A673 (cell line): ENCODE data around the gene GSTM5. TPM values are rescaled to one million over a fixed set of nuclear protein-coding genes. Genes with fewer than 3 reads are reported as not detected.
A peak's percentile ranks its signal among the peaks of the same experiment; 100 is the strongest.

Experiments used
- BruUV-seq: library from RNA; stranded (reverse); fragments of 400-500 nt; replicated peaks from 2 replicates; lab custom pipeline; 2021; lab: Mats Ljungman, UMichigan
- CTCF ChIA-PET: fragments of 300-600 bp; sonication (Branson Sonifier 250); formaldehyde crosslinking; loops from one replicate; lab custom pipeline; 2022; ENCODE audit warnings: antibody characterized with exemption; lab: Charles Lee
- POLR2A ChIA-PET: fragments of 300-600 bp; sonication (Branson Sonifier 250); formaldehyde crosslinking; loops from one replicate; lab custom pipeline; 2022; ENCODE audit warnings: antibody characterized with exemption; ENCODE audit not compliant: low non-redundant PET; lab: Charles Lee
- DNase-seq: peaks from one replicate; pipeline ENCODE4 v3.0.0-alpha.2; 2015; ENCODE audit warnings: low spot score
- H3K27ac ChIP-seq: fragments of 200-600 bp; sonication (generic); 2 replicates; pipeline ENCODE4 v1.5.1; 2016; ENCODE audit warnings: mixed run types, low read depth, mild to moderate bottlenecking, mixed read lengths, antibody characterized with exemption, low read length; ENCODE audit not compliant: poor library complexity, severe bottlenecking
- H3K27me3 ChIP-seq: fragments of 200-600 bp; sonication (generic); replicated peaks from 2 replicates; pipeline ENCODE4 v1.6.1; 2017; ENCODE audit warnings: mixed run types, low read depth, mild to moderate bottlenecking, mixed read lengths, antibody characterized with exemption, low read length; ENCODE audit not compliant: insufficient read depth, poor library complexity
- H3K36me3 ChIP-seq: fragments of 200-600 bp; sonication (generic); 2 replicates; pipeline ENCODE4 v1.6.1; 2016; ENCODE audit warnings: mixed run types, mild to moderate bottlenecking, mixed read lengths, antibody characterized with exemption, low read length; ENCODE audit not compliant: insufficient read depth, poor library complexity, severe bottlenecking
- H3K4me1 ChIP-seq: fragments of 200-600 bp; sonication (generic); 2 replicates; pipeline ENCODE4 v1.6.1; 2017; ENCODE audit warnings: mixed run types, mild to moderate bottlenecking, mixed read lengths, antibody characterized with exemption, low read length; ENCODE audit not compliant: insufficient read depth, poor library complexity, severe bottlenecking
- H3K4me3 ChIP-seq: fragments of 200-600 bp; sonication (generic); 2 replicates; pipeline ENCODE4 v1.5.1; 2016; ENCODE audit warnings: low read depth, mixed run types, mild to moderate bottlenecking, mixed read lengths, low read length; ENCODE audit not compliant: poor library complexity, severe bottlenecking
- H3K9me3 ChIP-seq: fragments of 200-600 bp; sonication (generic); 2 replicates; pipeline ENCODE4 v1.6.1; 2016; ENCODE audit warnings: mixed run types, low read depth, mild to moderate bottlenecking, mixed read lengths, antibody characterized with exemption, low read length; ENCODE audit not compliant: poor library complexity, severe bottlenecking
- EZH2 ChIP-seq: fragments of 200-600 bp; sonication (generic); IDR thresholded peaks from 2 replicates; pipeline ENCODE4 v1.6.1; 2017; ENCODE audit warnings: borderline replicate concordance, low read depth, mild to moderate bottlenecking, mixed read lengths, antibody characterized with exemption, low read length; ENCODE audit not compliant: poor library complexity, severe bottlenecking
- intact Hi-C: fragments of 100-400 bp; cut with micrococcal nuclease; formaldehyde crosslinking; loops from one replicate; pipeline ENCODE4 v1.10.0; 2022; ENCODE audit not compliant: unreplicated experiment
- total RNA-seq: library from RNA; stranded (reverse); gene quantifications from 2 replicates; pipeline ENCODE4 v1.2.3, GENCODE V29; 2021
- TF ChIP-seq, protein P1 (sequence below): fragments of 300-800, 200-600 bp; sonication (generic); conservative IDR thresholded peaks from 2 replicates; pipeline ENCODE4 v1.5.1; 2017; ENCODE audit warnings: low read depth, mild to moderate bottlenecking, antibody characterized with exemption, low read length, moderate library complexity, mixed read lengths

The GSTM5 gene
- total RNA-seq, 1 experiment from 2014 or later: 0.43 TPM

DNA sequence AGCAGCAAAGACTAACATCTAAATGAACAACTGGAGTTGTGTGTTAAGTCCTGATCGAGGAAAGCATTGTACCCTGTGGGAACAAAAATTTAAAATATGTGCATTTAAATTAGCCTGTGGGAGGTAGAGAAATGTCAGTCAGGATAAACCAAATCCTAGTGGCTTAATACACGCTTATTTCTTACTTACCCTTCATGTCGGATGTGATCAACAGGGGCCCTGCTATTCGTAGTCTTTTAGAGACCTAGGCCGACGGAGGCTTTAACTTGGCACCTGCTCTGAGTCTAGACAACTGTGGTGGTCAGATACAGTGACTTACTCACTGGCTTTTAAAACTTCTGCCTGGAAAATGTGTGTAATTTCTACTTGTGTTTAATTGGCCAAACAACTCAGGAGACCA, 18.6 kb downstream of the GSTM5 start:
- BruUV-seq: no TSS peak
- CTCF ChIA-PET: no interaction called here
- POLR2A ChIA-PET: no interaction called here
- H3K4me3 ChIP-seq: no peak overlapping the region
- H3K27me3 ChIP-seq: no peaks in the 10 kb centered on the region
- TF ChIP-seq, protein P1, sequence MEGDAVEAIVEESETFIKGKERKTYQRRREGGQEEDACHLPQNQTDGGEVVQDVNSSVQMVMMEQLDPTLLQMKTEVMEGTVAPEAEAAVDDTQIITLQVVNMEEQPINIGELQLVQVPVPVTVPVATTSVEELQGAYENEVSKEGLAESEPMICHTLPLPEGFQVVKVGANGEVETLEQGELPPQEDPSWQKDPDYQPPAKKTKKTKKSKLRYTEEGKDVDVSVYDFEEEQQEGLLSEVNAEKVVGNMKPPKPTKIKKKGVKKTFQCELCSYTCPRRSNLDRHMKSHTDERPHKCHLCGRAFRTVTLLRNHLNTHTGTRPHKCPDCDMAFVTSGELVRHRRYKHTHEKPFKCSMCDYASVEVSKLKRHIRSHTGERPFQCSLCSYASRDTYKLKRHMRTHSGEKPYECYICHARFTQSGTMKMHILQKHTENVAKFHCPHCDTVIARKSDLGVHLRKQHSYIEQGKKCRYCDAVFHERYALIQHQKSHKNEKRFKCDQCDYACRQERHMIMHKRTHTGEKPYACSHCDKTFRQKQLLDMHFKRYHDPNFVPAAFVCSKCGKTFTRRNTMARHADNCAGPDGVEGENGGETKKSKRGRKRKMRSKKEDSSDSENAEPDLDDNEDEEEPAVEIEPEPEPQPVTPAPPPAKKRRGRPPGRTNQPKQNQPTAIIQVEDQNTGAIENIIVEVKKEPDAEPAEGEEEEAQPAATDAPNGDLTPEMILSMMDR: no peak
- TF ChIP-seq EZH2: no peak
- H3K36me3 ChIP-seq: no peaks in the 10 kb centered on the region
- H3K9me3 ChIP-seq: no peaks in the 10 kb centered on the region
- H3K27ac ChIP-seq: no peak overlapping the region
- H3K4me1 ChIP-seq: peaks cover 13% of the 10 kb centered on the region
- intact Hi-C loops: no loop called here
- DNase-seq: peak; percentile 68

GRCh38 chr1:109732390-109732881, 20.4 kb downstream of the GSTM5 start:
- ChIA-PET POLR2A (no interaction called here), CTCF (no interaction called here)
- Histone ChIP-seq H3K36me3 (peaks cover 7% of the 10 kb centered on the region), H3K27ac (no peak overlapping the region), H3K27me3 (no peaks in the 10 kb centered on the region), H3K9me3 (no peaks in the 10 kb centered on the region), H3K4me1 (peaks cover 13% of the 10 kb centered on the region), H3K4me3 (no peak overlapping the region)
- intact Hi-C loops: no loop called here
- no peak for DNase-seq
- BruUV-seq: no TSS peak
- TF ChIP-seq, protein P1: no peak
- TF ChIP-seq EZH2: no peak

DNA sequence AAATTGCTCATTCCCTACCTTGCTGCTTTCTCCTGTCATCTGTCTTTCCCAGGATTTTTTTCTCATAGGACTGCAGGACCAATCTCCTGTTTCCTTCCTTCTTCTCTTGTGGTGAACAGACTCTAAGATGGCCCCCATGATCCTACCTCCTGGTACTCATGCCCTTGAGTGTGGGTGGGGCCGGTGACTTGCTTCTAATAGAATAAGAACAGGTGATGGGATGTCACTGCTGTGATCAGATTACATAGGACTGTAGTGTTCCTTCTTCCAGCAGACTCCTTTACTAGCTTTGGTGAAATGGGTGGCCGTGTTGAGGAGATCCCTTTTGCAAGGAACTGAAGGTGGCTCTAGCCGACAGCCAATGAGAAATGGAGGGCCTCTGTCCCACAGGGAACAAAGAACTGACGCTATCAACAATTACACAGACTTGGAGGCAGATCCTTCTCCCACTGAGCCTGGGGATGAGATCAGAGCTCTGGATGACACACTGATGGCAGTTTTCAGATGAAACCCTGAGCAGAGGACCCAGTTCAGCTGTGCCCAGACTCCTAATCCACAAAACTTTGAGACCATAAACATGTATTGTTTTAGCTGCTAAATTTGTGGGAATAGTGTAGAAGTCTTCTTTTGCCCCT, 21.3 kb downstream of the GSTM5 start:
- POLR2A ChIA-PET: no interaction called here

More for the DNA sequence above, 21.3 kb downstream of the GSTM5 start:
- no peak for DNase-seq
- BruUV-seq: no TSS peak
- H3K36me3 ChIP-seq: peaks cover 15% of the 10 kb centered on the region
- H3K9me3 ChIP-seq: no peaks in the 10 kb centered on the region
- TF ChIP-seq EZH2: no peak
- TF ChIP-seq, protein P1: no peak
- CTCF ChIA-PET: no interaction called here
- no peaks in the 10 kb centered on the region for H3K27me3 ChIP-seq
- no peak overlapping the region for H3K4me3 ChIP-seq
- peaks cover 13% of the 10 kb centered on the region for H3K4me1 ChIP-seq
- intact Hi-C loops: no loop called here
- H3K27ac ChIP-seq: no peak overlapping the region
